Hematopoietic multipotent progenitor cell treated with erythropoietin and hydrocortisone succinate and interleukin-3 and kit ligand, for 15 days (in vitro differentiated cells): Measurements from ENCODE around the gene MDFIC2.
"Not testable (repeated sequence)": the region's sequence is repeated elsewhere in the genome, so short reads cannot be mapped to it uniquely, and the experiment has no call there.

Source experiments
- DNase-seq: peaks from one replicate; pipeline ENCODE4 v3.0.0-alpha.2; 2015; ENCODE audit warnings: low spot score

MDFIC2 gene

GRCh38 chr3:70312336-70312735, at the start of gene MDFIC2:
Gene MDFIC2, minus strand, starts transcription at chr3:70312638. Its CDS starts 665 bp downstream, at chr3:70311973.
- DNase-seq: no peak

GRCh38 chr3:70360979-70361760, 48.7 kb upstream of the MDFIC2 start:
- DNase-seq: no peak

GRCh38 chr3:70359711-70360110, 47.3 kb upstream of the MDFIC2 start:
- no peak for DNase-seq

GRCh38 chr3:70358978-70359580, 46.6 kb upstream of the MDFIC2 start:
- DNase-seq: no peak

- DNase-seq: no peak
Measured at GRCh38 chr3:70352215-70352614, 39.8 kb upstream of the MDFIC2 start.

GRCh38 chr3:70342149-70342548, 29.7 kb upstream of the MDFIC2 start:
- no peak for DNase-seq

GRCh38 chr3:70336885-70337284, 24.4 kb upstream of the MDFIC2 start:
- not testable (repeated sequence) for DNase-seq

- no peak for DNase-seq
Measured at GRCh38 chr3:70333080-70333479, 20.6 kb upstream of the MDFIC2 start.

GRCh38 chr3:70315021-70315420, 2.6 kb upstream of the MDFIC2 start:
- DNase-seq: no peak

- no peak for DNase-seq
Measured at GRCh38 chr3:70310809-70311208, 1.6 kb downstream of the MDFIC2 start.

GRCh38 chr3:70309591-70309990, 2.8 kb downstream of the MDFIC2 start:
- DNase-seq: no peak

GRCh38 chr3:70308760-70309159, 3.7 kb downstream of the MDFIC2 start:
- no peak for DNase-seq

GRCh38 chr3:70306736-70307135, 5.7 kb downstream of the MDFIC2 start:
- no peak for DNase-seq

GRCh38 chr3:70298385-70298784, 14.1 kb downstream of the MDFIC2 start:
- DNase-seq: no peak

- DNase-seq: no peak
Measured at GRCh38 chr3:70291097-70291482, 21.3 kb downstream of the MDFIC2 start.

- not testable (repeated sequence) for DNase-seq
Measured at GRCh38 chr3:70290431-70291096, 21.9 kb downstream of the MDFIC2 start.

- no peak for DNase-seq
Measured at GRCh38 chr3:70281663-70282062, 30.8 kb downstream of the MDFIC2 start.

GRCh38 chr3:70277304-70277703, 35.1 kb downstream of the MDFIC2 start:
- DNase-seq: no peak

GRCh38 chr3:70276901-70277300, 35.5 kb downstream of the MDFIC2 start:
- no peak for DNase-seq

GRCh38 chr3:70273492-70273891, 38.9 kb downstream of the MDFIC2 start:
- DNase-seq: no peak

- no peak for DNase-seq
Measured at GRCh38 chr3:70272798-70273197, 39.6 kb downstream of the MDFIC2 start.

- DNase-seq: no peak
Measured at GRCh38 chr3:70264122-70264780, 48.2 kb downstream of the MDFIC2 start.

GRCh38 chr3:70261283-70261682, 51.2 kb downstream of the MDFIC2 start:
- no peak for DNase-seq
